Measurements from ENCODE around the gene STOX1. TPM values are rescaled to one million over a fixed set of nuclear protein-coding genes. Genes with fewer than 3 reads are reported as not detected.
"Not testable (repeated sequence)": the region's sequence is repeated elsewhere in the genome, so short reads cannot be mapped to it uniquely, and the experiment has no call there.

STOX1 gene
- total and polyA plus RNA-seq, 2 of the 13 experiments (the other 11 are each of a cell fraction or from before 2014, with no cell fraction given), result 2.5 to 6.0 TPM

GRCh38 chr10:68868173-68868572 is 40.8 kb downstream of the STOX1 start:
- H3K4me3 ChIP-seq (replicated peaks in 1 of 3; ENCODE audit: insufficient read depth in 1 of 3, low read depth in 2 of 3, low read length in 3 of 3); H3K79me2 ChIP-seq (ENCODE audit: insufficient read depth, low read length); BruUV-seq (replicated peaks); CTCF ChIA-PET (ENCODE audit: low intra/inter-chr PET ratio, low total read pairs); DNase-seq (ENCODE audit: low spot score); H3K9me3 ChIP-seq (ENCODE audit: low read length); POLR2A ChIA-PET; H3K27me3 ChIP-seq (ENCODE audit: control insufficient read depth in 1 of 2, insufficient read depth in 2 of 2, low read length in 2 of 2); in situ Hi-C loops (cut with HindIII; ENCODE audit: extremely low pct_ligation_motif_present, low pct_unique_long_range_greater_than_20kb); H2AFZ ChIP-seq (ENCODE audit: low read length); ATAC-seq; FAIRE-seq; H3K27ac ChIP-seq (ENCODE audit: extremely low read length, insufficient read depth, low read length); H3K36me3 ChIP-seq (replicated peaks in 1 of 2; ENCODE audit: control insufficient read depth in 1 of 2, insufficient read depth in 2 of 2, low read length in 2 of 2); H3K9ac ChIP-seq (ENCODE audit: insufficient read depth, low read depth, low read length); intact Hi-C loops (cut with micrococcal nuclease; ENCODE audit: unreplicated experiment); H3K4me2 ChIP-seq (ENCODE audit: low read depth, low read length); H4K20me1 ChIP-seq (ENCODE audit: insufficient read depth, low read length): not testable (repeated sequence)
- WGBS (ENCODE audit: low lambda C conversion rate), result 96% methylated on average over 8 of the region's 8 CpGs
- peaks cover 41% of the 10 kb centered on the region for H3K4me1 ChIP-seq (ENCODE audit: insufficient read depth, low read length)
- peak; percentile 100 for TF ChIP-seq ZNF761 (CRISPR knock-in tag; conservative IDR thresholded peaks at IDR 0.05)

GRCh38 chr10:68869623-68870022 is 42.3 kb downstream of the STOX1 start:
- H3K4me1 ChIP-seq (ENCODE audit: insufficient read depth, low read length), result peaks cover 43% of the 10 kb centered on the region
- intact Hi-C loops (cut with micrococcal nuclease; ENCODE audit: unreplicated experiment), result no loop called here
- no peaks in the 10 kb centered on the region for H3K79me2 ChIP-seq (ENCODE audit: insufficient read depth, low read length)
- H3K4me2 ChIP-seq (ENCODE audit: low read depth, low read length), result no peak overlapping the region
- no peak overlapping the region; the same call in 1 of the 2 replicates for H3K9ac ChIP-seq (ENCODE audit: insufficient read depth, low read depth, low read length)
- CTCF ChIA-PET (ENCODE audit: low intra/inter-chr PET ratio, low total read pairs), result no interaction called here
- no peak overlapping the region for H2AFZ ChIP-seq (ENCODE audit: low read length)
- H3K9me3 ChIP-seq (ENCODE audit: low read length), result peaks cover 8% of the 10 kb centered on the region; the same call in 1 of the 2 replicates
- ATAC-seq (no peak), FAIRE-seq (no peak), DNase-seq (ENCODE audit: low spot score) (no peak)
- peak overlapping the region; percentile 16 for H3K27ac ChIP-seq (ENCODE audit: extremely low read length, insufficient read depth, low read length)
- no peaks in the 10 kb centered on the region for H4K20me1 ChIP-seq (ENCODE audit: insufficient read depth, low read length)
- no peaks in the 10 kb centered on the region for H3K27me3 ChIP-seq (ENCODE audit: control insufficient read depth in 1 of 2, insufficient read depth in 2 of 2, low read length in 2 of 2)
- 50% methylated on average over 2 of the region's 2 CpGs for WGBS (ENCODE audit: low lambda C conversion rate)
- no peak for TF ChIP-seq MEF2D (CRISPR knock-in tag; IDR thresholded peaks at IDR 0.05)
- TF ChIP-seq KDM5A (IDR thresholded peaks at IDR 0.05; ENCODE audit: borderline replicate concordance, low read length), result no peak
- peak; percentile 30; the same call in 1 of the 2 replicates for TF ChIP-seq ZNF652 (CRISPR knock-in tag; IDR thresholded peaks at IDR 0.05; ENCODE audit: borderline replicate concordance, low read depth)
- in situ Hi-C loops (cut with HindIII; ENCODE audit: extremely low pct_ligation_motif_present, low pct_unique_long_range_greater_than_20kb), result no loop called here
- H3K36me3 ChIP-seq (replicated peaks in 1 of 2; ENCODE audit: control insufficient read depth in 1 of 2, insufficient read depth in 2 of 2, low read length in 2 of 2), result no peaks in the 10 kb centered on the region
- no TSS peak for BruUV-seq (replicated peaks)
- H3K4me3 ChIP-seq (replicated peaks in 1 of 3; ENCODE audit: insufficient read depth in 1 of 3, low read depth in 2 of 3, low read length in 3 of 3), result no peak overlapping the region
- POLR2A ChIA-PET, result interaction anchor here (1.0 kb wide), 1 partner anchor 14 kb away, joined by 3 read pairs; no protein-coding TSS in a partner anchor
